ENCODE measurements around the gene GIPC3.

GIPC3 gene

GRCh38 chr19:3632739-3633558 is 47.7 kb downstream of the GIPC3 start:
- no peaks in the 10 kb centered on the region for H4K20me1 ChIP-seq (ENCODE audit: insufficient read depth, low read length)
- H3K4me2 ChIP-seq (ENCODE audit: low read length) = no peak overlapping the region
- no peak overlapping the region for H3K4me3 ChIP-seq (ENCODE audit: low read length)
- no peak overlapping the region for H2AFZ ChIP-seq (ENCODE audit: low read depth, low read length)
- no peak overlapping the region for H3K9ac ChIP-seq (ENCODE audit: low read length)
- no peaks in the 10 kb centered on the region for H3K4me1 ChIP-seq (ENCODE audit: low read length)
- H3K9me3 ChIP-seq (ENCODE audit: insufficient read depth, low read length) = no peaks in the 10 kb centered on the region
- H3K27me3 ChIP-seq (ENCODE audit: low read depth, low read length) = no peaks in the 10 kb centered on the region
- H3K79me2 ChIP-seq (ENCODE audit: low read length) = no peaks in the 10 kb centered on the region
- H3K36me3 ChIP-seq (replicated peaks; ENCODE audit: low read depth, low read length) = peaks cover 11% of the 10 kb centered on the region
- no peak overlapping the region for H3K27ac ChIP-seq (ENCODE audit: low read length)
- TF ChIP-seq EZH2phosphoT487 (IDR thresholded peaks at IDR 0.05; ENCODE audit: low read depth) = no peak
- TF ChIP-seq CTCF (IDR thresholded peaks at IDR 0.05; ENCODE audit: low read depth, low read length) = no peak

GRCh38 chr19:3633559-3633988 is 48.3 kb downstream of the GIPC3 start:
- Histone ChIP-seq H3K27me3 (ENCODE audit: low read depth, low read length) (no peaks in the 10 kb centered on the region), H3K36me3 (replicated peaks; ENCODE audit: low read depth, low read length) (peaks cover 11% of the 10 kb centered on the region)

GRCh38 chr19:3634496-3635045 is 49.3 kb downstream of the GIPC3 start:
- no peak for TF ChIP-seq CTCF (IDR thresholded peaks at IDR 0.05; ENCODE audit: low read depth, low read length)
- TF ChIP-seq EZH2phosphoT487 (IDR thresholded peaks at IDR 0.05; ENCODE audit: low read depth) = no peak
- no peaks in the 10 kb centered on the region for H4K20me1 ChIP-seq (ENCODE audit: insufficient read depth, low read length)
- no peaks in the 10 kb centered on the region for H3K27me3 ChIP-seq (ENCODE audit: low read depth, low read length)
- no peaks in the 10 kb centered on the region for H3K4me1 ChIP-seq (ENCODE audit: low read length)
- H3K4me3 ChIP-seq (ENCODE audit: low read length) = no peak overlapping the region
- H2AFZ ChIP-seq (ENCODE audit: low read depth, low read length) = no peak overlapping the region
- no peaks in the 10 kb centered on the region for H3K79me2 ChIP-seq (ENCODE audit: low read length)
- H3K4me2 ChIP-seq (ENCODE audit: low read length) = no peak overlapping the region
- H3K9me3 ChIP-seq (ENCODE audit: insufficient read depth, low read length) = no peaks in the 10 kb centered on the region
- no peak overlapping the region for H3K9ac ChIP-seq (ENCODE audit: low read length)
- H3K27ac ChIP-seq (ENCODE audit: low read length) = no peak overlapping the region
- peaks cover 12% of the 10 kb centered on the region for H3K36me3 ChIP-seq (replicated peaks; ENCODE audit: low read depth, low read length)

More at GRCh38 chr19:3633559-3633988, 48.3 kb downstream of the GIPC3 start:
- TF ChIP-seq EZH2phosphoT487 (IDR thresholded peaks at IDR 0.05; ENCODE audit: low read depth) (no peak), CTCF (IDR thresholded peaks at IDR 0.05; ENCODE audit: low read depth, low read length) (no peak)
- Histone ChIP-seq H3K4me3 (ENCODE audit: low read length) (no peak overlapping the region), H3K79me2 (ENCODE audit: low read length) (no peaks in the 10 kb centered on the region), H2AFZ (ENCODE audit: low read depth, low read length) (no peak overlapping the region), H4K20me1 (ENCODE audit: insufficient read depth, low read length) (no peaks in the 10 kb centered on the region), H3K4me2 (ENCODE audit: low read length) (no peak overlapping the region), H3K9ac (ENCODE audit: low read length) (no peak overlapping the region), H3K4me1 (ENCODE audit: low read length) (no peaks in the 10 kb centered on the region), H3K9me3 (ENCODE audit: insufficient read depth, low read length) (no peaks in the 10 kb centered on the region), H3K27ac (ENCODE audit: low read length) (no peak overlapping the region)

GRCh38 chr19:3636506-3636905 is 51.2 kb downstream of the GIPC3 start:
- Histone ChIP-seq H3K4me2 (ENCODE audit: low read length) (no peak overlapping the region), H3K27me3 (ENCODE audit: low read depth, low read length) (no peaks in the 10 kb centered on the region), H3K79me2 (ENCODE audit: low read length) (no peaks in the 10 kb centered on the region), H3K4me1 (ENCODE audit: low read length) (no peaks in the 10 kb centered on the region), H3K9me3 (ENCODE audit: insufficient read depth, low read length) (no peaks in the 10 kb centered on the region), H3K27ac (ENCODE audit: low read length) (no peak overlapping the region), H2AFZ (ENCODE audit: low read depth, low read length) (no peak overlapping the region), H4K20me1 (ENCODE audit: insufficient read depth, low read length) (no peaks in the 10 kb centered on the region; the same call in 1 of the 2 replicates), H3K9ac (ENCODE audit: low read length) (no peak overlapping the region), H3K36me3 (replicated peaks; ENCODE audit: low read depth, low read length) (peaks cover 12% of the 10 kb centered on the region), H3K4me3 (ENCODE audit: low read length) (no peak overlapping the region)
- no peak for TF ChIP-seq CTCF (IDR thresholded peaks at IDR 0.05; ENCODE audit: low read depth, low read length)
- TF ChIP-seq EZH2phosphoT487 (IDR thresholded peaks at IDR 0.05; ENCODE audit: low read depth) = no peak
